HG03558 (cell line): ENCODE data around the gene BTD.
"Not testable (repeated sequence)": the region's sequence is repeated elsewhere in the genome, so short reads cannot be mapped to it uniquely, and the experiment has no call there.

ENCODE experiments used
- ATAC-seq: cut with Tn5 transposase; IDR thresholded peaks from one replicate; pipeline ENCODE4 v1.9.1; 2021; ENCODE audit warnings: moderate number of reproducible peaks; ENCODE audit not compliant: unreplicated experiment; ENCODE audit errors: extremely low read depth

BTD gene

DNA sequence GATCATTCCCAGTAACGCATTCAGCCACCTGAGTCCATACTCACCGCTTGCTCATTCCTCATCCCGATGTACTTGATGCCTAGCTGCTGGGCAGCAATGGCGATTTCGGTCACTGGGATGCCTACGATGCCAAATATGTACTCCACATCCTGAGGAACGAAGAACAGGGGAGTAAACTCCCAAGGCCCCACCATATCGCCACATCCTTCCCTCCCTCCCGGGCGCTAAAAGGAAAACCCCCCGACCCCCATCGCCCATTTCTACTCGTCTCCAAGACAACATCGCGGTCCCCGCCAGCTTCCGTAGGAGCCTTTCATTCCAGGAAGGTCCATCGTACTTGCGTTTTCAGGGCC lies 523 bp upstream of the BTD start:
- no peak for ATAC-seq

GRCh38 chr3:15602146-15602536 lies 596 bp downstream of the BTD start:
- ATAC-seq: no peak

- not testable (repeated sequence) for ATAC-seq
Measured at GRCh38 chr3:15602816-15603215, 1.3 kb downstream of the BTD start.

- ATAC-seq: not testable (repeated sequence)
Measured at GRCh38 chr3:15604584-15604983, 3.0 kb downstream of the BTD start.

GRCh38 chr3:15606434-15606891 lies 4.9 kb downstream of the BTD start:
- no peak for ATAC-seq

- no peak for ATAC-seq
Measured at GRCh38 chr3:15610082-15610759, 8.7 kb downstream of the BTD start.

- ATAC-seq: no peak
Measured at GRCh38 chr3:15611018-15611417, 9.5 kb downstream of the BTD start.

DNA sequence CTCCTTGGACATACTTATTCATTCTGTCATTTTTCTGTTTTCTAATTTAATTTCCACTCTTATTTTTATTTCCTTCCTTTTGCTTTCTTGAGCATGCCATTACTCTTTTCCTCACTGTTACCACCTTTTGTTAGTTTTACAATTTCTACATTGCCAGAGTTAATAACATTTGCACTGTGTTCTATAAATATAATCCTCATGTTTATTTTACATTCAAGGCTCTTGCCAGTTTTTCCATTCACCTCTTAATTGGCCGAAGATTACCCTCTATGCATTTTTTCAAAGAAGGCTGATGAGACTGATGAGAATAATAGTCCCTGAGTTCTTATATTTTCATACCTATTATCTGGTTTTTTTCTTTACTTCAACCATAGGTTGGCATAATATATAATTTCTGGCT lies 10.5 kb downstream of the BTD start:
- no peak for ATAC-seq

DNA sequence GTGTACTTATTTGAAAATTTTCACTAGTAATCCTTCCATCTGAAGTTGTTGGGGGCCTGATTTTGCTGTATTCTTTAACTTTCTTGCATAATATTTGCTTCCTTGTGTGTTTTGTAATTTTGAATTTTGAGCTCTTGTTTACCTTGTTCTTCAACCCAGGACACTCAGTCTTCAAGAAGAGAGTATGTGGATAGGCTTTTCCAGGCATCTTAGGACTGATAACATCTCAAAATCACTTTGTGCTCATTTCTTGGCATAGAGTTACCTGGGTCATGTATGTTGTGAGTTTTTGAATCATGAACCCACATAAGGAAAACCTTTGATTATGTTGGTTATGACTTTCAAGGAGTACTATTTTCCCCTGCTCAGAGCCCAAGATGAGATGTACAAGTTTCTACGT lies 13.4 kb downstream of the BTD start:
- no peak for ATAC-seq

- ATAC-seq: no peak
Measured at GRCh38 chr3:15616053-15616452, 14.5 kb downstream of the BTD start.

- ATAC-seq: not testable (repeated sequence)
Measured at GRCh38 chr3:15619659-15620464, 18.3 kb downstream of the BTD start.

GRCh38 chr3:15623535-15624440 lies 22.2 kb downstream of the BTD start:
- no peak for ATAC-seq

- ATAC-seq: no peak
Measured at GRCh38 chr3:15628967-15629366, 27.4 kb downstream of the BTD start.

- ATAC-seq: peak; percentile 84
Measured at GRCh38 chr3:15629860-15630597, 28.5 kb downstream of the BTD start.

GRCh38 chr3:15630646-15631350 lies 29.3 kb downstream of the BTD start:
- ATAC-seq: peak; percentile 39

GRCh38 chr3:15631426-15632211 lies 30.1 kb downstream of the BTD start:
- ATAC-seq: no peak

GRCh38 chr3:15632212-15632580 lies 30.7 kb downstream of the BTD start:
- no peak for ATAC-seq

DNA sequence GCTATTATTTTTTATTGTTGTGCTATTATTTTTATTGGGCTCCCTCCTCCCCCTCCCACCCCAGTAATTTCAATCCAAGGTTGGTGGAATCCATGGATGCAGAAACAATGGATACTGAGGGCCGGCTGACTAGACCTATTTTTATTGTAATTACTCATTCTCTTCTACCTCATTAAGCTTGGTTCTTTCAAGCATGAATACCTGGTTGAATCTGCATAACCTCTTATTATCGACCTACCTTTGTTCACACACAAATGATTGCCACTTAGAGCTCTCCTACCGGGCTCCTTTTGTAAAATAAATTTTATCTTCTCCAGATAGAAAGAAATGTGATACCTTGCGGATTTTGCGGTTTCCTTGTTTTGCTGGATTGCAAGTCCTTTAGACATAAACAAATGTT lies 31.6 kb downstream of the BTD start:
- no peak for ATAC-seq
